ENCODE data around the gene NDUFB3.
"Not testable (repeated sequence)": the region's sequence is repeated elsewhere in the genome, so short reads cannot be mapped to it uniquely, and the experiment has no call there.

NDUFB3 gene

DNA sequence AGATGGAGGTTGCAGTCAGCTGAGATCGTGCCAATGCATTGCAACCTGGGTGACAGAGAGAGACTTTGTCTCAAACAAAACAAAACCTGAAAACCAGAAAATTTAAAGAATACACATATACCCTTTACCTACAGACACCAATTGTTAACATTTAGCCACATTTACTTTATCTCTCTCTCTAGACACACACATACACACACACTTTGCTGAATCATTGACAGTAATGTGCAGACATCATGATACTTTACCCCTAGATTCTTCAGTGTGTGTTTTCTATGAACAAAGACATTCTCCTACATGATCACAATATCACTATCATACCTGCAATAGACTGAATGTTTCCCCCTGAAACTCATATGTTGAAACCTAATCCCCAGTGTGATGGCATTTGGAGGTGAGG, 34.0 kb downstream of the NDUFB3 start:
- Histone ChIP-seq H3K27me3 (ENCODE audit: control insufficient read depth, insufficient read depth, low read length) (no peaks in the 10 kb centered on the region), H3K9ac (ENCODE audit: low read depth, low read length) (no peak overlapping the region), H3K9me3 (ENCODE audit: control insufficient read depth, insufficient read depth, low read length) (no peaks in the 10 kb centered on the region), H3K4me3 (ENCODE audit: low read depth, low read length) (no peak overlapping the region), H3K36me3 (ENCODE audit: control insufficient read depth, insufficient read depth, low read length) (no peaks in the 10 kb centered on the region), H3K4me1 (ENCODE audit: control insufficient read depth, insufficient read depth, low read length) (no peaks in the 10 kb centered on the region)

GRCh38 chr2:201107624-201108023, 35.8 kb downstream of the NDUFB3 start:
- Histone ChIP-seq H3K4me3 (ENCODE audit: low read depth, low read length) (no peak overlapping the region), H3K4me1 (ENCODE audit: control insufficient read depth, insufficient read depth, low read length) (no peaks in the 10 kb centered on the region), H3K9ac (ENCODE audit: low read depth, low read length) (no peak overlapping the region), H3K9me3 (ENCODE audit: control insufficient read depth, insufficient read depth, low read length) (no peaks in the 10 kb centered on the region), H3K27me3 (ENCODE audit: control insufficient read depth, insufficient read depth, low read length) (no peaks in the 10 kb centered on the region), H3K36me3 (ENCODE audit: control insufficient read depth, insufficient read depth, low read length) (no peaks in the 10 kb centered on the region)

DNA sequence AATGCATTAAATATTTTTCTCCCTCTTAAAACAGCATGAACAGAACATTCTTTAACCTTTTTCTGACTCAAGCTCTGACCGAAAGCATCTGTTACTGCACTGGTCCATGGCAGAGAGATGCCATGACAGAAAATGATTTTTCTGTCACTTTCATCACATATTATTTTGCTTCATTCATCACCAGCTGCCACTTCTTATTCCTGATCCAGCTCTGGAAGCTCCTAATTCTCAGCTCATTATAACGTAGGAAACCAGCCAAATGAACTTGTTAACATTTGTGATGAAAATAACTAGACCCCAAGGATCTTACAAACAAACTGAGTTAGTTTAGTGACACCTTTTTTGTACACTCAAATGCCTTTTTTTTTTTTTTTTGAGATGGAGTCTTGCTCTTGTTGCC, 36.5 kb downstream of the NDUFB3 start:
- Histone ChIP-seq H3K9me3 (ENCODE audit: control insufficient read depth, insufficient read depth, low read length) (no peaks in the 10 kb centered on the region), H3K4me3 (ENCODE audit: low read depth, low read length) (no peak overlapping the region), H3K36me3 (ENCODE audit: control insufficient read depth, insufficient read depth, low read length) (no peaks in the 10 kb centered on the region), H3K4me1 (ENCODE audit: control insufficient read depth, insufficient read depth, low read length) (no peaks in the 10 kb centered on the region), H3K27me3 (ENCODE audit: control insufficient read depth, insufficient read depth, low read length) (no peaks in the 10 kb centered on the region), H3K9ac (ENCODE audit: low read depth, low read length) (no peak overlapping the region)

- Histone ChIP-seq H3K9me3 (ENCODE audit: control insufficient read depth, insufficient read depth, low read length) (no peaks in the 10 kb centered on the region), H3K27me3 (ENCODE audit: control insufficient read depth, insufficient read depth, low read length) (no peaks in the 10 kb centered on the region), H3K4me1 (ENCODE audit: control insufficient read depth, insufficient read depth, low read length) (no peaks in the 10 kb centered on the region), H3K9ac (ENCODE audit: low read depth, low read length) (no peak overlapping the region), H3K36me3 (ENCODE audit: control insufficient read depth, insufficient read depth, low read length) (no peaks in the 10 kb centered on the region), H3K4me3 (ENCODE audit: low read depth, low read length) (no peak overlapping the region)
Observed at GRCh38 chr2:201109186-201109585, 37.4 kb downstream of the NDUFB3 start.

DNA sequence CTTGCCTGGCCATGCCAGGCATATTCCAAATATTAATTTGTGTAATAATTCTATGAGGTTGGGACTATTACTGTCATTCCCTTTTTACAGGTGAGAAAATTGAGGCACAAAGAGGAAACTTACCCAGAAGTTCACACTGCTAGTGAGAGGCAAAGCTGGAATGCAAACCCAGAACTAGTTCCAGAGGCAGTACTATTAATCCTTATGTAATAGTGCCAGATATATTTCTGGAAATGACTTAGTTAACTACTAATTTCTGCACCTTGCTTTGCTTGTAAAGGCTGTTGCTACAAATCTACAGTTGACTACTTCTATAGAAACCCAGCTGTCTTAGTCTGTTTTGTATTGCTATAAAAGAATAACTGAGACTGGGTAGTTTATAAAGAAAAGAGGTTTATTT, 38.8 kb downstream of the NDUFB3 start:
- no peaks in the 10 kb centered on the region for H3K36me3 ChIP-seq (ENCODE audit: control insufficient read depth, insufficient read depth, low read length)

GRCh38 chr2:201111096-201111495, 39.3 kb downstream of the NDUFB3 start:
- Histone ChIP-seq H3K4me1 (ENCODE audit: control insufficient read depth, insufficient read depth, low read length) (no peaks in the 10 kb centered on the region), H3K36me3 (ENCODE audit: control insufficient read depth, insufficient read depth, low read length) (no peaks in the 10 kb centered on the region), H3K9me3 (ENCODE audit: control insufficient read depth, insufficient read depth, low read length) (no peaks in the 10 kb centered on the region), H3K9ac (ENCODE audit: low read depth, low read length) (no peak overlapping the region), H3K4me3 (ENCODE audit: low read depth, low read length) (no peak overlapping the region), H3K27me3 (ENCODE audit: control insufficient read depth, insufficient read depth, low read length) (no peaks in the 10 kb centered on the region)

More for the DNA sequence above, 38.8 kb downstream of the NDUFB3 start:
- H3K27me3 ChIP-seq (ENCODE audit: control insufficient read depth, insufficient read depth, low read length): no peaks in the 10 kb centered on the region
- H3K4me3 ChIP-seq (ENCODE audit: low read depth, low read length): no peak overlapping the region
- H3K4me1 ChIP-seq (ENCODE audit: control insufficient read depth, insufficient read depth, low read length): no peaks in the 10 kb centered on the region
- H3K9ac ChIP-seq (ENCODE audit: low read depth, low read length): no peak overlapping the region
- no peaks in the 10 kb centered on the region for H3K9me3 ChIP-seq (ENCODE audit: control insufficient read depth, insufficient read depth, low read length)

- no peaks in the 10 kb centered on the region for H3K9me3 ChIP-seq (ENCODE audit: control insufficient read depth, insufficient read depth, low read length)
- no peaks in the 10 kb centered on the region for H3K27me3 ChIP-seq (ENCODE audit: control insufficient read depth, insufficient read depth, low read length)
- no peak overlapping the region for H3K4me3 ChIP-seq (ENCODE audit: low read depth, low read length)
- no peaks in the 10 kb centered on the region for H3K36me3 ChIP-seq (ENCODE audit: control insufficient read depth, insufficient read depth, low read length)
- no peak overlapping the region for H3K9ac ChIP-seq (ENCODE audit: low read depth, low read length)
- peaks cover 10% of the 10 kb centered on the region for H3K4me1 ChIP-seq (ENCODE audit: control insufficient read depth, insufficient read depth, low read length)
Observed at GRCh38 chr2:201114350-201114749, 42.5 kb downstream of the NDUFB3 start.

- H3K36me3 ChIP-seq (ENCODE audit: control insufficient read depth, insufficient read depth, low read length): no peaks in the 10 kb centered on the region
- no peaks in the 10 kb centered on the region for H3K9me3 ChIP-seq (ENCODE audit: control insufficient read depth, insufficient read depth, low read length)
- H3K4me1 ChIP-seq (ENCODE audit: control insufficient read depth, insufficient read depth, low read length): peaks cover 11% of the 10 kb centered on the region
- no peaks in the 10 kb centered on the region for H3K27me3 ChIP-seq (ENCODE audit: control insufficient read depth, insufficient read depth, low read length)
- H3K4me3 ChIP-seq (ENCODE audit: low read depth, low read length): no peak overlapping the region
- H3K9ac ChIP-seq (ENCODE audit: low read depth, low read length): no peak overlapping the region
Observed at GRCh38 chr2:201114846-201115245, 43.0 kb downstream of the NDUFB3 start.

GRCh38 chr2:201116115-201116958, 44.5 kb downstream of the NDUFB3 start, which contains the start of gene CFLAR:
TSS of gene CFLAR (plus strand) at chr2:201116164. CDS start at chr2:201129866, 13,702 bp downstream.
- H3K9me3 ChIP-seq (ENCODE audit: control insufficient read depth, insufficient read depth, low read length): no peaks in the 10 kb centered on the region
- peak within 1 kb of the TSS; percentile 75 for H3K4me3 ChIP-seq (ENCODE audit: low read depth, low read length)
- peaks cover 11% of the 10 kb centered on the region for H3K4me1 ChIP-seq (ENCODE audit: control insufficient read depth, insufficient read depth, low read length)
- H3K9ac ChIP-seq (ENCODE audit: low read depth, low read length): peak within 1 kb of the TSS; percentile 85
- no peaks in the 10 kb centered on the region for H3K36me3 ChIP-seq (ENCODE audit: control insufficient read depth, insufficient read depth, low read length)
- no peaks in the 10 kb centered on the region for H3K27me3 ChIP-seq (ENCODE audit: control insufficient read depth, insufficient read depth, low read length)

GRCh38 chr2:201116959-201117734, 45.3 kb downstream of the NDUFB3 start:
- Histone ChIP-seq H3K4me3 (ENCODE audit: low read depth, low read length) (peak overlapping the region; percentile 75), H3K27me3 (ENCODE audit: control insufficient read depth, insufficient read depth, low read length) (no peaks in the 10 kb centered on the region), H3K4me1 (ENCODE audit: control insufficient read depth, insufficient read depth, low read length) (peaks cover 11% of the 10 kb centered on the region), H3K9me3 (ENCODE audit: control insufficient read depth, insufficient read depth, low read length) (no peaks in the 10 kb centered on the region), H3K36me3 (ENCODE audit: control insufficient read depth, insufficient read depth, low read length) (no peaks in the 10 kb centered on the region), H3K9ac (ENCODE audit: low read depth, low read length) (peak overlapping the region; percentile 85)

DNA sequence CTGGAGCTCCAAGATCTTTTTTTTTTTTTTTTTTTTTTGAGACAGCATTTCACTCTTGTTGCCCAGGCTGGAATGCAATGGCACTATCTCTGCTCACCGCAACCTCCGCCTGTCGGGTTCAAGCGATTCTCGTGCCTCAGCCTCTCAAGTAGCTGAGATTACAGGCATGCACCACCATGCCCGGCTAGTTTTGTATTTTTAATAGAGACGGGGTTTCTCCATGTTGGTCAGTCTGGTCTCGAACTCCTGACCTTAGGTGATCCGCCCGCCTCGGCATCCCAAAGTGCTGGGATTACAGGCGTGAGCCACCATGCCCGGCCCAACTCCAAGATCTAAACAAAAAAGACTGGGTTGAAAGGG, 45.9 kb downstream of the NDUFB3 start:
- H3K36me3 ChIP-seq (ENCODE audit: control insufficient read depth, insufficient read depth, low read length); H3K27me3 ChIP-seq (ENCODE audit: control insufficient read depth, insufficient read depth, low read length); H3K9me3 ChIP-seq (ENCODE audit: control insufficient read depth, insufficient read depth, low read length): not testable (repeated sequence)
- peak overlapping the region; percentile 41 for H3K9ac ChIP-seq (ENCODE audit: low read depth, low read length)
- peaks cover 11% of the 10 kb centered on the region for H3K4me1 ChIP-seq (ENCODE audit: control insufficient read depth, insufficient read depth, low read length)
- peak overlapping the region; percentile 75 for H3K4me3 ChIP-seq (ENCODE audit: low read depth, low read length)

Data from iPS-15b (cell line).